ENCODE results near the gene CYTH4.

CYTH4 gene

GRCh38 chr22:37353839-37354238 lies 71.5 kb downstream of the CYTH4 start:
- ChIA-PET POLR2A (ENCODE audit: low non-redundant PET) (no interaction called here), CTCF (no interaction called here)
- peak overlapping the region; percentile 60 for H3K27ac ChIP-seq
- no peak for TF ChIP-seq CTCF (conservative IDR thresholded peaks at IDR 0.05; ENCODE audit: low read depth)
- peak; percentile 65 for DNase-seq (ENCODE audit: low spot score)

GRCh38 chr22:37354261-37354660 lies 72.0 kb downstream of the CYTH4 start:
- peak overlapping the region; percentile 60 for H3K27ac ChIP-seq
- ChIA-PET POLR2A (ENCODE audit: low non-redundant PET) (no interaction called here), CTCF (no interaction called here)
- DNase-seq (ENCODE audit: low spot score), result no peak
- no peak for TF ChIP-seq CTCF (conservative IDR thresholded peaks at IDR 0.05; ENCODE audit: low read depth)

- no peak for DNase-seq (ENCODE audit: low spot score)
- CTCF ChIA-PET, result no interaction called here
- TF ChIP-seq CTCF (conservative IDR thresholded peaks at IDR 0.05; ENCODE audit: low read depth), result no peak
- POLR2A ChIA-PET (ENCODE audit: low non-redundant PET), result no interaction called here
- no peak overlapping the region for H3K27ac ChIP-seq
These were observed 72.4 kb downstream of the CYTH4 start for GRCh38 chr22:37354670-37355069.

- CTCF ChIA-PET, result interaction anchor here (0.6 kb wide), 1 partner anchor 71 kb away, joined by 4 read pairs; no protein-coding TSS in a partner anchor
- no peak overlapping the region for H3K27ac ChIP-seq
- DNase-seq (ENCODE audit: low spot score), result no peak
- TF ChIP-seq CTCF (conservative IDR thresholded peaks at IDR 0.05; ENCODE audit: low read depth), result no peak
- POLR2A ChIA-PET (ENCODE audit: low non-redundant PET), result no interaction called here
These were observed 72.9 kb downstream of the CYTH4 start for GRCh38 chr22:37355174-37355573.

GRCh38 chr22:37356922-37357321 lies 74.6 kb downstream of the CYTH4 start:
- no peak for DNase-seq (ENCODE audit: low spot score)
- no peak for TF ChIP-seq CTCF (conservative IDR thresholded peaks at IDR 0.05; ENCODE audit: low read depth)
- no peak overlapping the region for H3K27ac ChIP-seq
- ChIA-PET POLR2A (ENCODE audit: low non-redundant PET) (no interaction called here), CTCF (interaction anchor here (0.7 kb wide), 1 partner anchor 12 kb away, joined by 3 read pairs; no protein-coding TSS in a partner anchor)

- H3K27ac ChIP-seq, result no peak overlapping the region
- POLR2A ChIA-PET (ENCODE audit: low non-redundant PET), result no interaction called here
- no peak for DNase-seq (ENCODE audit: low spot score)
- CTCF ChIA-PET, result interaction anchor here (0.7 kb wide), 1 partner anchor 11 kb away, joined by 3 read pairs; no protein-coding TSS in a partner anchor
- TF ChIP-seq CTCF (conservative IDR thresholded peaks at IDR 0.05; ENCODE audit: low read depth), result no peak
These were observed 75.3 kb downstream of the CYTH4 start for GRCh38 chr22:37357446-37358075.

Data from RWPE1 (cell line).